Measurements from ENCODE around the gene SUN1. TPM values are rescaled to one million over a fixed set of nuclear protein-coding genes. Genes with fewer than 3 reads are reported as not detected.

The SUN1 gene
- total RNA-seq, 3 donors from 2014 or later: 153 to 189 (median 160) TPM

GRCh38 chr7:785416-785815 lies 46.9 kb upstream of the SUN1 start:
- Histone ChIP-seq H3K4me1 (no peaks in the 10 kb centered on the region), H3K36me3 (no peaks in the 10 kb centered on the region), H3K27me3 (no peaks in the 10 kb centered on the region), H3K4me3 (no peak overlapping the region), H3K27ac (no peak overlapping the region), H3K9me3 (no peaks in the 10 kb centered on the region)
- no peak for DNase-seq (ENCODE audit: low spot score in 2 of 2)
- TF ChIP-seq POLR2AphosphoS5 (IDR thresholded peaks at IDR 0.05) (no peak), CTCF (IDR thresholded peaks at IDR 0.05) (no peak), POLR2A (IDR thresholded peaks at IDR 0.05) (no peak)
- intact Hi-C loops (cut with DNase I; ENCODE audit: low total_unique reads): no loop called here

DNA sequence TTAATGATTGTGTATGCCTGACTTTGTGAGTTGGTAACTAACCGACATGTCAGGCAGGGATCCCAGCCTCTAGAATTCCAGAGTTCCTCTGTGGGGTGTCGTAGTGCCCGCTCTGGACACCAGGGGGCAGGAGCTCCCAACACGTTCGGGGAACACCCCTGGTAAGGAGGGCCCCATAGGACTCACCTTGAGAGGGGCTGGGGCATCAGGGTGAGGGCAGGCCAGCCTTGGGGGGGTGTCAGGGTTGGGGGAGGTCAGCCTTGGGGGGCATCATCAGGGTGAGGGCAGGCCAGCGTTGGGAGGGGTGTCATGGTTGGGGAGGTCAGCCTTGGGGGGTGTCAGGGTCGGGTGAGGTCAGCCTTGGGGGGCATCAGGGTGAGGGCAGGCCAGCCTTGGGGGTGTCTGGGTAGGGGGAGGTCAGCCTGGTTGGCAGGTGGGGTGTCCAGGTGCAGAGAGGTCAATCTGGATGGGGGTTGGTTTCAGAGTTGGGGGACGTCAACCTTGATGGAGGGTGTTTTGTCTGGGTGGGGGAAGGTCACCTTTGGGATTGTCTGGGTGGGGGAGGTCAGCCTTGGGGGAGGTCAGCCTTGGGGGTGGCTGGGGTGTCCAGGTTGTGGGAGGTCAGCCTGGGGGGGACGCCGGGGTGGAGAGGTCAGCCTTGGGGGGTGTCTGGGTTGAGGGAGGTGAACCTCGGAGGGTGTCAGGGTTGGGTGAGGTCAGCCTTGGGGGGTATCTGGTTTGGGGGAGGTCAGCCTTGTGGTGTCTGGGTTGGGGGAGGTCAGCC lies 45.6 kb upstream of the SUN1 start:
- TF ChIP-seq POLR2AphosphoS5 (IDR thresholded peaks at IDR 0.05) (peak in 2 of 3 donors; percentile 21 to 51), POLR2A (IDR thresholded peaks at IDR 0.05) (no peak), CTCF (IDR thresholded peaks at IDR 0.05) (peak; percentile 84 to 94 (median 87))
- Histone ChIP-seq H3K27me3 (no peaks in the 10 kb centered on the region), H3K27ac (peak overlapping the region in 1 of 2 donors; percentile 43), H3K4me1 (no peaks in the 10 kb centered on the region), H3K9me3 (no peaks in the 10 kb centered on the region), H3K4me3 (no peak overlapping the region), H3K36me3 (no peaks in the 10 kb centered on the region)
- peak; percentile 61 to 85 for DNase-seq (ENCODE audit: low spot score in 2 of 2)
- intact Hi-C loops (cut with DNase I; ENCODE audit: low total_unique reads): no loop called here

DNA sequence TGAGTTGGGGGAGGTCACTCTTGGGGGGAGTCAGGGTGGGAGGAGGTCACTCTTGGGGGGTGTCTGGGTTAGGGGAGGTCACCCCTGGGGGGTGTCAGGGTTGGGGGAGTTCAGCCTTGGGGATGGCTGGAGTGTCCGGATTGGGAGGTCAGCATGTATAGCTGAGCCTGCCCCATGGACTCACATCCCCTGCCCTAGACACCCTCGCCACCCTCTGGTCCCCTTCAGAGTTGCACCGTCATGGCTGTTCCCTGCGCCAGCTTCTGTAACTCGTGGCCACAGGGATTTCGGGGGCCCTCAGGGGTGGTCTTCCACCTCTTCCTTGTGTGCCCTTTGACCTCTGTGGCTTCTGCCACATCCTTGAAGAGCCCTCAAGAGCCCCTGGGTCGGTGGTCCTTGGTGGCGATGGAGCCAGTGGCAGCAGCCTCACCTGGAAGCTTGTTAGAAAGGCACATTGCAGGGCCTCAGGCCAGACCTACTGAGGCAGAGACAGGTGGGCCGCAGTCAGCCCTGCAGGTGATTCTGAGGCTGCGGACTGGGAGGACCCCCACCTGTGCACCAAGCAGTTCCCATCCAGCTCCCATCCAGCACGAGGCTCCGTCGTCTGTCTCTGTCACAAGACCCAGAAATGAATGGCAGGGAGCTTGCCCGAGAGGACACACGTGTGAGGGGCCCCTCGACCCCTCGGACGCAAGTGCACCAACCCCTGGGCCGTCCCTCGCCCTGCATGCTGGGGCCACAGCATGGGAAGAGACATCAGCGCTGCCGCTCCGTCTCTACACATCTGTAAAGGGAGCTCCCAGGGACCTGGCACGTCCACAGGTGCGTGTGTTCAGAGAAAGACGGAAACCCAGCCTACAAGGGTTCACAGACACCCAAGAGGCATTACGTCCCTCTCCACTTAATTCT lies 44.7 kb upstream of the SUN1 start:
- TF ChIP-seq CTCF (IDR thresholded peaks at IDR 0.05): no peak
- Histone ChIP-seq H3K4me1 (no peaks in the 10 kb centered on the region), H3K36me3 (no peaks in the 10 kb centered on the region), H3K27ac (no peak overlapping the region), H3K27me3 (no peaks in the 10 kb centered on the region), H3K4me3 (no peak overlapping the region), H3K9me3 (no peaks in the 10 kb centered on the region)
- intact Hi-C loops (cut with DNase I; ENCODE audit: low total_unique reads): no loop called here
- DNase-seq (ENCODE audit: low spot score in 2 of 2): no peak

DNA sequence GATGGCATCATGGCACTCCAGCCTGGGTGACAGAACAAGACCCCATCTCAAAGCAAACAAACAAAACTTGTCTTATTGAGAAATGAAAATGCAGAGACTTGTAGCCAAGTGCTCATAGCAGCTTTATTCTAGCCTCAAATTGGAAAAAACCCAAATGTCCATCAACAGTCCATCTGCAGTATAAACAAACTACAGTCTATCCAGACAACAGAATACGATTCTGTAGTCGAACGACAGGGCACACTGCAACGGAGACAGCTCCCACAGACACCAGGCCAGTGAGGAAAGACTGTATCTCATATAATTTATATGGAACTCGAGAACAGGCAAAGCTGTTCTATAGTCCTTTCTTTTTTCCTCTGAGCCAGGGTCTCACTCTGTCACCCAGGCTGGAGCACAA lies 40.8 kb upstream of the SUN1 start:
- no peak overlapping the region for H3K27ac ChIP-seq
- TF ChIP-seq POLR2AphosphoS5 (IDR thresholded peaks at IDR 0.05) (no peak), CTCF (IDR thresholded peaks at IDR 0.05) (no peak), POLR2A (IDR thresholded peaks at IDR 0.05) (no peak)
- intact Hi-C loops (cut with DNase I; ENCODE audit: low total_unique reads): no loop called here
- no peak overlapping the region for H3K4me3 ChIP-seq
- no peak for DNase-seq (ENCODE audit: low spot score in 2 of 2)
- H3K4me1 ChIP-seq: no peaks in the 10 kb centered on the region
- no peaks in the 10 kb centered on the region for H3K9me3 ChIP-seq
- no peaks in the 10 kb centered on the region for H3K36me3 ChIP-seq
- no peaks in the 10 kb centered on the region for H3K27me3 ChIP-seq

- intact Hi-C loops (cut with DNase I; ENCODE audit: low total_unique reads): no loop called here
- peak overlapping the region in 1 of 2 donors; percentile 29 for H3K27ac ChIP-seq
- no peak for DNase-seq (ENCODE audit: low spot score in 2 of 2)
Observed at GRCh38 chr7:794207-794606, 38.1 kb upstream of the SUN1 start.

More at GRCh38 chr7:794207-794606, 38.1 kb upstream of the SUN1 start:
- no peaks in the 10 kb centered on the region for H3K36me3 ChIP-seq
- no peak for TF ChIP-seq POLR2A (IDR thresholded peaks at IDR 0.05)
- TF ChIP-seq POLR2AphosphoS5 (IDR thresholded peaks at IDR 0.05): no peak
- no peak for TF ChIP-seq CTCF (IDR thresholded peaks at IDR 0.05)
- no peaks in the 10 kb centered on the region for H3K27me3 ChIP-seq
- H3K4me1 ChIP-seq: no peaks in the 10 kb centered on the region
- no peak overlapping the region for H3K4me3 ChIP-seq
- H3K9me3 ChIP-seq: no peaks in the 10 kb centered on the region

All from breast epithelium (tissue), 4 donors.